MM.1S (cell line): Measurements from ENCODE around the gene THOC1.

Experiments used
- CTCF ChIP-seq: fragments of 300-600 bp; sonication (generic); IDR thresholded peaks from 2 replicates; pipeline ENCODE4 v1.5.1; 2016; ENCODE audit warnings: antibody characterized with exemption, low read length, mixed read lengths
- EZH2 ChIP-seq: fragments of 300-600 bp; sonication (generic); optimal IDR thresholded peaks from 2 replicates; pipeline ENCODE3; 2017; ENCODE audit warnings: low read depth, mild to moderate bottlenecking, antibody characterized with exemption, low read length, mixed read lengths
- EZH2phosphoT487 ChIP-seq: fragments of 300-600 bp; sonication (generic); IDR thresholded peaks from 2 replicates; pipeline ENCODE4 v1.6.1; 2018; ENCODE audit warnings: antibody characterized with exemption, low read length

- TF ChIP-seq CTCF (no peak), EZH2 (no peak), EZH2phosphoT487 (no peak)
Measured at GRCh38 chr18:215448-216010, 52.3 kb downstream of the THOC1 start.
